T-helper 1 cell treated with Interleukin-12 subunit alpha and Interleukin-12 subunit beta and Interleukin-4 antibody, amounts not matched to agents 30 μg/mL and 1 μg/mL, for 36 hours (primary cell): ENCODE data around the gene XAGE1A.
"Not testable (repeated sequence)": the region's sequence is repeated elsewhere in the genome, so short reads cannot be mapped to it uniquely, and the experiment has no call there.

ENCODE experiments used
- H3K27ac Mint-ChIP-seq: one replicate; pipeline ENCODE4 v1.8.0; 2021; ENCODE audit warnings: mild to moderate bottlenecking, mixed read lengths
- H3K27me3 Mint-ChIP-seq: one replicate; pipeline ENCODE4 v1.8.0; 2021; ENCODE audit warnings: low read depth, mixed read lengths
- H3K36me3 Mint-ChIP-seq: one replicate; pipeline ENCODE4 v1.8.0; 2021; ENCODE audit warnings: low read depth, mixed read lengths
- H3K4me1 Mint-ChIP-seq: one replicate; pipeline ENCODE4 v1.8.0; 2021; ENCODE audit warnings: low read depth, mixed read lengths
- H3K4me3 Mint-ChIP-seq: one replicate; pipeline ENCODE4 v1.8.0; 2021; ENCODE audit warnings: mild to moderate bottlenecking, moderate library complexity, mixed read lengths
- H3K9me3 Mint-ChIP-seq: one replicate; pipeline ENCODE4 v1.8.0; 2021; ENCODE audit warnings: mixed read lengths

XAGE1A gene, protein sequence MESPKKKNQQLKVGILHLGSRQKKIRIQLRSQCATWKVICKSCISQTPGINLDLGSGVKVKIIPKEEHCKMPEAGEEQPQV

DNA sequence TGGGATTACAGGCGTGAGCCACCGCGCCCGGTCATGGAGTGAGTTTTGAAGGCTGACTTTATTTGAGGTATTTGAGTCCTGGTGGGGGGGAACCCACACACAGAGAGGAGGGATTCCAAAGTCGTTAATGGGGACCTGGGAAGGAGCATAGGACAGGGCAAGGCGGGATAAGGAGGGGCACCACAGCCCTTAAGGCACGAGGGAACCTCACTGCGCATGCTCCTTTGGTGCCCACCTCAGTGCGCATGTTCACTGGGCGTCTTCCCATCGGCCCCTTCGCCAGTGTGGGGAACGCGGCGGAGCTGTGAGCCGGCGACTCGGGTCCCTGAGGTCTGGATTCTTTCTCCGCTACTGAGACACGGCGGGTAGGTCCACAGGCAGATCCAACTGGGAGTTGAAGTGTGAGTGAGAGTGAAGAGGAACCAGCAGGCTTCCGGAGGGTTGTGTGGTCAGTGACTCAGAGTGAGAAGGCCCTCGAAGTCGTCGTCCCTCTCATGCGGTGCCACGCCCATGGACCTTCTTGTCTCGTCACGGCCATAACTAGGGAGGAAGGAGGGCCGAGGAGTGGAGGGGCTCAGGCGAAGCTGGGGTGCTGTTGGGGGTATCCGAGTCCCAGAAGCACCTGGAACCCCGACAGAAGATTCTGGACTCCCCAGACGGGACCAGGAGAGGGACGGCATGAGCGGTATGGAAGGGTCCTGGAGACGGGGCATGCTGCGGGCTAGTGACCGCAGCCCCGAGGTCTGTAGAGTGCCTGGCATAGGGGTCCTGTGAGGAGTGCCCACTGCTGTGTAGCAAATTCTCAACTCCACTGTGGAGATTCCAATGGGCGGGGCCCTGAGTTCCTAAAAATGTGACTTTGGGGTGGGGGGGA is at the start of gene XAGE1A:
Gene XAGE1A (plus strand): TSS at position 264 of the 874 bp plus-strand sequence. CDS start 1,554 bp downstream, outside the sequence.
- not testable (repeated sequence) for H3K27ac Mint-ChIP-seq, H3K9me3 Mint-ChIP-seq, H3K4me1 Mint-ChIP-seq, H3K36me3 Mint-ChIP-seq, H3K27me3 Mint-ChIP-seq, H3K4me3 Mint-ChIP-seq

DNA sequence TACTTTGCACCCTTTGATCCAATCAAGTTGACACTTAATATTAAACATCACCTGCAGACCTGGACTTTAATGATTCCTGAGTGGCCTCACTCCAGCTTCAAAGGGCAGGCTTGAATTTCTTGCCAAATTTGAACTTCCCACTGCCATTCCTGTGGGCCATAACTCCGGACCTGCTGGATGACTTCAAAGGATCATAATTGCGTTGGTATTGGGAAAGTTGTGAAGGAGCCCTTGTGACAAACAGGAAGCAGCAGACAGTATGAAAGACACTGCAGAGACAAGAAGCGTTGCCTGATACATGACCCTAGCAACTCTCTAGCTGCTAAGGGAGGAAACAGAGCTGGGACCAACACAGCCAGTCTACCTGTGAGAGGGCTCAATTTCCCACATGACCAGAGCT is 43.6 kb upstream of the XAGE1A start:
- H3K36me3 Mint-ChIP-seq, H3K4me1 Mint-ChIP-seq, H3K9me3 Mint-ChIP-seq, H3K27ac Mint-ChIP-seq, H3K27me3 Mint-ChIP-seq, H3K4me3 Mint-ChIP-seq: not testable (repeated sequence)

DNA sequence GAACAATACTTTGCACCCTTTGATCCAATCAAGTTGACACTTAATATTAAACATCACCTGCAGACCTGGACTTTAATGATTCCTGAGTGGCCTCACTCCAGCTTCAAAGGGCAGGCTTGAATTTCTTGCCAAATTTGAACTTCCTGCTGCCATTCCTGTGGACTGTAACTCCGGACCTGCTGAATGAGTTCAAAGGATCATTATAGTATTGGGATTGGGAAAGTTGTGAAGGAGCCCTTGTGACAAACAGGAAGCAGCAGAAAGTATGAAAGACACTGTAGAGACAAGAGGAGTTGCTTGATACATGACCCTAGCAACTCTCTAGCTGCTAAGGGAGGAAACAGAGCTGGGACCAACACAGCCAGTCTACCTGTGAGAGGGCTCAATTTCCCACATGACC is 24.3 kb upstream of the XAGE1A start:
- H3K4me1 Mint-ChIP-seq, H3K4me3 Mint-ChIP-seq, H3K27ac Mint-ChIP-seq, H3K9me3 Mint-ChIP-seq, H3K27me3 Mint-ChIP-seq, H3K36me3 Mint-ChIP-seq: not testable (repeated sequence)

DNA sequence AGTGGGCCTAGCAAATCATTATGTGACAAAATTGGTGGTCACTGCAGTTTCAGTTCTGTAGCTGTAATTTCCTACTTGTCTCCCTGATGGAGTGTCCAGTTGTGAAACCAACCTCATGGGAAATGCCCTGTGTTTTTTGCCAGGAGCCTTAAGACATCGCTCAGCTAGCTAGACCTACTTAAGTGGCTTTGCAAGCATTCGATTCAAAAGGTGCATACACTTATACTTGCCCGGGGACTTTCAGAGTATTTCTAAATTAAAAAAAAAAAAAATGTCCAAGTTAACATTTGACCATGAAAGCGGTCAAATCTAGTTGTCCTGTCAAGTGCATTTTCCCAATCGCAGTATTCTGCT is 788 bp downstream of the XAGE1A start:
- H3K4me1 Mint-ChIP-seq, H3K4me3 Mint-ChIP-seq, H3K9me3 Mint-ChIP-seq, H3K27ac Mint-ChIP-seq, H3K36me3 Mint-ChIP-seq, H3K27me3 Mint-ChIP-seq: not testable (repeated sequence)

DNA sequence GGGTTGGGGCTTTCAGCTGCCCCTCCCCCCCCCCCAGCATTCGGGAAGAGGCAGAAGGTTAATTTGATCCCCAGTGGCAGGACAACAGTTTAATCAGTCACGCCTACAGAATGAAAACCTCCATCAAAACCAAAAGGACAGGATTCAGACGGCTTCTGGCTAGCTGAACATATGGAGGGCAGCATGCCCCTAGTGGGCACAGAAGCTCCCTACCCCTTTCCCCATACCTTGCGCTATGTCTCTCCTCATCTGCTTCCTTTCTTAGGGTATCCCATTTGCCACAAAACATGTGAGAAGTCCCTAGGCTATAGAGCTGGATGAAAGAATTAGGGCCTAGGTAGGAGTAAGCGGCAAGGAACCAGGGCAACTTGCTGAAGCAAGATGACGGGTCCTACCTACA is 5.8 kb downstream of the XAGE1A start:
- not testable (repeated sequence) for H3K36me3 Mint-ChIP-seq, H3K27ac Mint-ChIP-seq, H3K9me3 Mint-ChIP-seq, H3K4me3 Mint-ChIP-seq, H3K27me3 Mint-ChIP-seq, H3K4me1 Mint-ChIP-seq

DNA sequence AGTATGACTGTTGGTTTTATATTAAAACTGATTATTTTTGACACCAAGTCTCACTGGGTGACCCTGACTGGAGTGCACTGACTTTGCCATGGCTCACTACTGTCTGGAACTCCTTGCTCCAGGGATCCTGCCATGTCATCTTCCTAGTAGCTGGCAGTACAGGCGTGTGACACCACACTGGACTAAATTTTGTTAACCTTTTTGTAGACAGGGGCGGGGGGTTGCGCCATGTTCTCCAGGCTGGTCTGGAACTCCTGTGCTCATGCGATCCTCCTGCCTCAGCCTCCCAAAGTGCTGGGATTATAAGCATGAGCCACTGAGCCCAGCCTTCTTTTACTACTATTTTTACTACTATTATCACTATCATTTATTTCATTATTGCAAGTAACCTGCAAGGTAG is 8.9 kb downstream of the XAGE1A start:
- no peak overlapping the region for H3K4me3 Mint-ChIP-seq
- H3K9me3 Mint-ChIP-seq: no peaks in the 10 kb centered on the region
- H3K27ac Mint-ChIP-seq: no peak overlapping the region
- no peaks in the 10 kb centered on the region for H3K27me3 Mint-ChIP-seq
- H3K4me1 Mint-ChIP-seq: no peaks in the 10 kb centered on the region
- H3K36me3 Mint-ChIP-seq: no peaks in the 10 kb centered on the region

DNA sequence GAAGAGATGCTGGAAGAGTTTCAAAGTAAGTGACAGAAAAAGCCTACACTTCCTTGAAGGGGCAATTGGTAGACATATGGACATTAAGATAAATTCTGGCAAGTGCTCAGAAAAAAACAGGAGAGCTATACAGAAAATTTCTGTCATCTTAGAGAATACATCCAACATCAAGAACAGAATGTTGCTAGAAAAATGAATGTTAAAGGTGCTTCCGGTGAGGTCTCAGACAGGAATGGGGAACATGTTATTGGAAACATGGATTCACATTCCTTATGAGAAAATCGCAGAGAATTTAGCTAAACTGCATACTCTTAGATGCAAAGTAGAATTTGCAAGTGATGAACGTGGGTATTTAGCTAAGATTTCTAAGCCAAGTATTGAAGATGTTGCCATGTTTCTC is 11.7 kb downstream of the XAGE1A start:
- no peaks in the 10 kb centered on the region for H3K36me3 Mint-ChIP-seq
- no peak overlapping the region for H3K4me3 Mint-ChIP-seq
- no peaks in the 10 kb centered on the region for H3K4me1 Mint-ChIP-seq
- no peak overlapping the region for H3K27ac Mint-ChIP-seq
- H3K9me3 Mint-ChIP-seq: no peaks in the 10 kb centered on the region
- H3K27me3 Mint-ChIP-seq: no peaks in the 10 kb centered on the region

DNA sequence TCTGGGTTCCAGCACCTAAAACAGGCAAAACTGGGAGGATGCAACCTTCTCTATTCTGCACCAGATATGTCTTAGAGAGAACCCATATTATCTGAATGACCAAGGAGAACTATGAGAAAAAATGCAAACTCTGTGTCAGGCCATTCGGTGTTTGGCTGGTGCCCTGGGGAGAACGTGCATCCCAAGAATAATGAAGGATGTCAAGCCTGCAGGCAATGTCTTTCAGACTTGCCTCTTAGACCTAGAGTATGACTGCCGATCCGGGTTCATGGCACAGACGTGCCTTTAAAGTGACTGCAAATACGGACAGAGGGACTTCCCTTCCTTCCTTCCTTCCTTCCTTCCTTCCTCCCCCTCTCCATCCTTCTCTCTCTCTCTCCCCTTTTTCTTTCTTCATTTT is 14.3 kb downstream of the XAGE1A start:
- H3K4me3 Mint-ChIP-seq: no peak overlapping the region
- H3K4me1 Mint-ChIP-seq: no peaks in the 10 kb centered on the region
- H3K27me3 Mint-ChIP-seq: no peaks in the 10 kb centered on the region
- H3K36me3 Mint-ChIP-seq: no peaks in the 10 kb centered on the region
- no peak overlapping the region for H3K27ac Mint-ChIP-seq
- no peaks in the 10 kb centered on the region for H3K9me3 Mint-ChIP-seq

DNA sequence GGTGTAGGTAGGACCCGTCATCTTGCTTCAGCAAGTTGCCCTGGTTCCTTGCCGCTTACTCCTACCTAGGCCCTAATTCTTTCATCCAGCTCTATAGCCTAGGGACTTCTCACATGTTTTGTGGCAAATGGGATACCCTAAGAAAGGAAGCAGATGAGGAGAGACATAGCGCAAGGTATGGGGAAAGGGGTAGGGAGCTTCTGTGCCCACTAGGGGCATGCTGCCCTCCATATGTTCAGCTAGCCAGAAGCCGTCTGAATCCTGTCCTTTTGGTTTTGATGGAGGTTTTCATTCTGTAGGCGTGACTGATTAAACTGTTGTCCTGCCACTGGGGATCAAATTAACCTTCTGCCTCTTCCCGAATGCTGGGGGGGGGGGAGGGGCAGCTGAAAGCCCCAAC is 15.5 kb downstream of the XAGE1A start:
- not testable (repeated sequence) for H3K36me3 Mint-ChIP-seq, H3K4me1 Mint-ChIP-seq, H3K4me3 Mint-ChIP-seq

DNA sequence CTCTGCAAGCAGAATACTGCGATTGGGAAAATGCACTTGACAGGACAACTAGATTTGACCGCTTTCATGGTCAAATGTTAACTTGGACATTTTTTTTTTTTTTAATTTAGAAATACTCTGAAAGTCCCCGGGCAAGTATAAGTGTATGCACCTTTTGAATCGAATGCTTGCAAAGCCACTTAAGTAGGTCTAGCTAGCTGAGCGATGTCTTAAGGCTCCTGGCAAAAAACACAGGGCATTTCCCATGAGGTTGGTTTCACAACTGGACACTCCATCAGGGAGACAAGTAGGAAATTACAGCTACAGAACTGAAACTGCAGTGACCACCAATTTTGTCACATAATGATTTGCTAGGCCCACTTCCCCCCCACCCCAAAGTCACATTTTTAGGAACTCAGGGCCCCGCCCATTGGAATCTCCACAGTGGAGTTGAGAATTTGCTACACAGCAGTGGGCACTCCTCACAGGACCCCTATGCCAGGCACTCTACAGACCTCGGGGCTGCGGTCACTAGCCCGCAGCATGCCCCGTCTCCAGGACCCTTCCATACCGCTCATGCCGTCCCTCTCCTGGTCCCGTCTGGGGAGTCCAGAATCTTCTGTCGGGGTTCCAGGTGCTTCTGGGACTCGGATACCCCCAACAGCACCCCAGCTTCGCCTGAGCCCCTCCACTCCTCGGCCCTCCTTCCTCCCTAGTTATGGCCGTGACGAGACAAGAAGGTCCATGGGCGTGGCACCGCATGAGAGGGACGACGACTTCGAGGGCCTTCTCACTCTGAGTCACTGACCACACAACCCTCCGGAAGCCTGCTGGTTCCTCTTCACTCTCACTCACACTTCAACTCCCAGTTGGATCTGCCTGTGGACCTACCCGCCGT is 20.7 kb downstream of the XAGE1A start:
- not testable (repeated sequence) for H3K4me3 Mint-ChIP-seq, H3K36me3 Mint-ChIP-seq, H3K27me3 Mint-ChIP-seq, H3K27ac Mint-ChIP-seq, H3K4me1 Mint-ChIP-seq, H3K9me3 Mint-ChIP-seq

More for the DNA sequence above, 15.5 kb downstream of the XAGE1A start:
- H3K27me3 Mint-ChIP-seq, H3K27ac Mint-ChIP-seq, H3K9me3 Mint-ChIP-seq: not testable (repeated sequence)

DNA sequence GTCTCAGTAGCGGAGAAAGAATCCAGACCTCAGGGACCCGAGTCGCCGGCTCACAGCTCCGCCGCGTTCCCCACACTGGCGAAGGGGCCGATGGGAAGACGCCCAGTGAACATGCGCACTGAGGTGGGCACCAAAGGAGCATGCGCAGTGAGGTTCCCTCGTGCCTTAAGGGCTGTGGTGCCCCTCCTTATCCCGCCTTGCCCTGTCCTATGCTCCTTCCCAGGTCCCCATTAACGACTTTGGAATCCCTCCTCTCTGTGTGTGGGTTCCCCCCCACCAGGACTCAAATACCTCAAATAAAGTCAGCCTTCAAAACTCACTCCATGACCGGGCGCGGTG is 21.3 kb downstream of the XAGE1A start, which contains the start of gene XAGE1B:
Gene XAGE1B (minus strand): TSS at position 77 of the 339 bp plus-strand sequence. CDS start 1,536 bp downstream, outside the sequence.
- not testable (repeated sequence) for H3K4me1 Mint-ChIP-seq, H3K27ac Mint-ChIP-seq, H3K9me3 Mint-ChIP-seq, H3K27me3 Mint-ChIP-seq, H3K4me3 Mint-ChIP-seq, H3K36me3 Mint-ChIP-seq

DNA sequence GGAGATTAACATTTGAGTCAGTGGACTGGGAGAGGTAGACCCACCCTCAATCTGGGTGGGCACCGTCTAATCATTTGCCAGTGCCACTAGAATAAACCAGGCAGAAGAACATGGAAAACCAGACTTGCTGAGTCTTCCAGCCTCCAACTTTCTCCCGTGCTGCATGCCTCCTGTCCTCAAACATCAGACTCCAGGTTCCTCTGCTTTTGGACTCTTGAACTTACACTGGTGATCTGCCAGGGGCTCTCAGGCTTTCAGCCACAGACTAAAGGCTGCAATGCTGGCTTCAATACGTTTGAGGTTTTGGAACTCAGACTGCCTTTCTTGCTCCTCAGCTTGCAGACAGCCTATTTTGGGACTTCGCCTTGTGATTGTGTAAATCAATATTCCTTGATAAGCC is 45.4 kb downstream of the XAGE1A start:
- not testable (repeated sequence) for H3K27ac Mint-ChIP-seq, H3K4me1 Mint-ChIP-seq, H3K27me3 Mint-ChIP-seq, H3K36me3 Mint-ChIP-seq, H3K4me3 Mint-ChIP-seq, H3K9me3 Mint-ChIP-seq

DNA sequence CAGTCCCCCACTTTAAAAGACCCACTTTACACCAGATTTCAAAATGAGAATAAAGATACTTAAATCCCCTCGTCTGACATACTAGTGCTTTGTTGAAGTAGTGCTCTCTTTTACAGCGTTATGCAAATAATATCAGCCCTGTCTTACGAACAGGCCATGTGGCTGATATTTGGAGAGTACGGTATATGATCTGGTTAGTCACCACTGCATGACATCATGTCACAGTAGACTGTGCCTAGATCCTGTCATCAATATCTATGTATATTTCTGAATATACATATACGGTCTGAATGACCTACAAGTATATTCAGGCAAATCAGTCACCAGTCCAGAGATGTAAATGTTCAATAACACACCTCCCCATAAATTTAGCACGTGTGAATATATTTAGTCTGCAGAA is 46.7 kb downstream of the XAGE1A start:
- Mint-ChIP-seq H3K4me3 (no peak overlapping the region), H3K36me3 (no peaks in the 10 kb centered on the region), H3K4me1 (no peaks in the 10 kb centered on the region)

DNA sequence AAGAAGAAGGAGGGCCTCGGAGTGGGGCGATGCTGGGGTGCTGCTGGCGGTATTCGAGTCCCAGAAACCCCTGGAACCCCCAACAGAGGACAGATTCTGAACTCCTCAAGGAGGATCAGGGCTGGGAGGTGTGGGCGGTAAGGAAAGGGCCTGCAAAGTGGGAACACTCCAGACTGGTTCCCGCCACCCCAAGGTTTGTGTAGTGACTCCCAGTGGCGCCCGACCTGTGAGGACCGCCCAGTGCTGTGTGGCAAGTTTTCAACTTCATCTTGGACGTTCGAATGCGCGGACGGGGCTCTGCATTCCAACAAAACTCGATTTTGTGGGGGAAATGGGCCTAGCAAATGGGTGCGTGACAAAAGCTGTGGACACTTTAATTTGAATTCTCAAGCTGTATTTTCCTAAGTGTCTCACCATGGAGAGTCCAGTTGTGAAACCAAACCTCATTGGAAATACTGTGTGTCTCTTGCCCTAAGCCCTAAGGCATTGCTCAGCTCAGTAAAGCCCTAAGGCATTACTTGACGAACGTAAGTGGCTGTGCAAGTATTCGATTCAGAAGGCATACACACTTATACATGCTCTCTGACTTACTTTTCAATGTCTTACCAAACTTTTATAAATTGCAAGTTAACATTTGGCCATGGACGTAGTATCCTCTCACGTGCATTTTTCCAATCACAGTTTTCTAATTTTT is 48.7 kb downstream of the XAGE1A start:
- no peaks in the 10 kb centered on the region for H3K36me3 Mint-ChIP-seq
- H3K27me3 Mint-ChIP-seq: no peaks in the 10 kb centered on the region
- H3K4me3 Mint-ChIP-seq: no peak overlapping the region
- no peaks in the 10 kb centered on the region for H3K4me1 Mint-ChIP-seq
- H3K9me3 Mint-ChIP-seq: no peaks in the 10 kb centered on the region
- no peak overlapping the region for H3K27ac Mint-ChIP-seq

More for the DNA sequence above, 46.7 kb downstream of the XAGE1A start:
- H3K27ac Mint-ChIP-seq: no peak overlapping the region
- no peaks in the 10 kb centered on the region for H3K9me3 Mint-ChIP-seq
- H3K27me3 Mint-ChIP-seq: no peaks in the 10 kb centered on the region

DNA sequence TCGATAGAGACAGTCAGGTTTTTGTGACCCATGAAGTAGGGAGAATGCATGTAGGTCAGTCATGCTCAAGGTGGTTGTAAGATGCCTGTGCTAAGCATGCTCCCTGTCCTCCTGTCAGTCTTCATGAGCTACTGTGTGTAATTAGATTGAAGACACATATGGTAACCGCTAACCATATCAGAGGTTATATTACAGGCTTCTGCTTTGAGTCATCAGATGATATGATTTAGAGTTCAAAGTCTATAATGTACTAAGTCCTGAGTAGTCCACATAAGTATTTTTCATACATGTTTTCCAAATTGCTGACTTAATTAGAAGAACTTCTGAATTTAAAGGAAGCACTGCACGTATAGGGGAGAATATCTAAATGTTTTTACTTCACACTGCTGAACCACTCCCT is 53.2 kb downstream of the XAGE1A start:
- not testable (repeated sequence) for H3K4me1 Mint-ChIP-seq, H3K9me3 Mint-ChIP-seq

More for the DNA sequence above, 53.2 kb downstream of the XAGE1A start:
- H3K36me3 Mint-ChIP-seq, H3K27ac Mint-ChIP-seq, H3K4me3 Mint-ChIP-seq, H3K27me3 Mint-ChIP-seq: not testable (repeated sequence)
